Right cardiac atrium (tissue), 5 donors: ENCODE results near the gene OPN3. TPM values are rescaled to one million over a fixed set of nuclear protein-coding genes. Genes with fewer than 3 reads are reported as not detected.

Experiments used
- ATAC-seq, 2 donors: fragments of 200-7000 bp; cut with Tn5 transposase; one replicate each; pipeline versions ENCODE4 v1.8.0 to v1.9.1; 2020; ENCODE audit warnings: moderate library complexity in 2 of 2, mild to moderate bottlenecking in 1 of 2
- DNase-seq, 3 donors: peaks; one replicate each; pipeline ENCODE4 v3.0.0-alpha.2; 2020
- H3K27ac ChIP-seq: one replicate; pipeline ENCODE4 v1.5.1; 2013; ENCODE audit warnings: mild to moderate bottlenecking, low read length, control low read depth, moderate library complexity
- H3K27me3 ChIP-seq: one replicate; pipeline ENCODE4 v1.6.1; 2013; ENCODE audit not compliant: control insufficient read depth, insufficient read depth
- H3K4me1 ChIP-seq: one replicate; pipeline ENCODE4 v1.6.1; 2013; ENCODE audit warnings: low read length; ENCODE audit not compliant: control insufficient read depth, insufficient read depth
- H3K4me3 ChIP-seq: one replicate; pipeline ENCODE4 v1.5.1; 2013; ENCODE audit warnings: low read length, control low read depth
- H3K9me3 ChIP-seq: one replicate; pipeline ENCODE4 v1.6.1; 2013; ENCODE audit warnings: low read length; ENCODE audit not compliant: control insufficient read depth
- WGBS: extraction: QIAGEN DNeasy Blood & Tissue Kit; methylation state at CpG from one replicate; pipeline ENCODE4 v1.1.7; 2013; 5-methylcytosine and 5-hydroxymethylcytosine counted together
- intact Hi-C, 4 donors: fragments of 100-400 bp; cut with DNase I; formaldehyde crosslinking; loops; one replicate each; pipeline versions ENCODE4 v1.11.0 to v1.14.0; 2022 to 2023
- polyA plus RNA-seq: library from polyadenylated mRNA; stranded (reverse); fragments of 200-250 nt; gene quantifications from one replicate; pipeline ENCODE4 v1.2.3, GENCODE V29; 2013
- total RNA-seq, 4 donors: library from RNA; stranded (reverse); fragmentation: NEBNext Ultra II Directional; extraction: Animal tissue kit (Norgen Biotek cat#: 25700); gene quantifications; one replicate each; pipeline ENCODE4 v1.2.1, GENCODE V29; 2021
- donor health status: healthy with polysubstance abuse.
- donor health status: DM: no; HTN: yes; CAD: no.
- donor health status: DM: no; HTN: no; CAD: no.
- donor health status: DM: no; HTN: yes; CAD: no; lungs with severe emphysema.
- donor health status: DM: yes; HTN: yes; CAD: no.

OPN3 gene
- total and polyA plus RNA-seq, 5 donors, result 4.4 to 8.2 (median 7.2) TPM

- Histone ChIP-seq H3K4me3 (no peak overlapping the region), H3K9me3 (no peaks in the 10 kb centered on the region), H3K27me3 (no peaks in the 10 kb centered on the region), H3K27ac (no peak overlapping the region), H3K4me1 (no peaks in the 10 kb centered on the region)
- no peak for ATAC-seq
- intact Hi-C loops, result loop anchor here in 1 of 4 donors (10.0 kb wide), 1 partner anchor 237 kb away; the partner anchor contains the start of gene EXO1
- no peak for DNase-seq
Observed at GRCh38 chr1:241607497-241607896, 32.7 kb downstream of the OPN3 start.

- Histone ChIP-seq H3K4me3 (no peak overlapping the region), H3K27ac (no peak overlapping the region), H3K27me3 (no peaks in the 10 kb centered on the region), H3K9me3 (no peaks in the 10 kb centered on the region), H3K4me1 (no peaks in the 10 kb centered on the region)
- ATAC-seq (no peak), DNase-seq (no peak)
- intact Hi-C loops, result loop anchor here in 1 of 4 donors (10.0 kb wide), 1 partner anchor 238 kb away; the partner anchor contains the start of gene EXO1
- 87% methylated on average over 5 of the region's 5 CpGs for WGBS
Observed at GRCh38 chr1:241606544-241606943, 33.6 kb downstream of the OPN3 start.

DNA sequence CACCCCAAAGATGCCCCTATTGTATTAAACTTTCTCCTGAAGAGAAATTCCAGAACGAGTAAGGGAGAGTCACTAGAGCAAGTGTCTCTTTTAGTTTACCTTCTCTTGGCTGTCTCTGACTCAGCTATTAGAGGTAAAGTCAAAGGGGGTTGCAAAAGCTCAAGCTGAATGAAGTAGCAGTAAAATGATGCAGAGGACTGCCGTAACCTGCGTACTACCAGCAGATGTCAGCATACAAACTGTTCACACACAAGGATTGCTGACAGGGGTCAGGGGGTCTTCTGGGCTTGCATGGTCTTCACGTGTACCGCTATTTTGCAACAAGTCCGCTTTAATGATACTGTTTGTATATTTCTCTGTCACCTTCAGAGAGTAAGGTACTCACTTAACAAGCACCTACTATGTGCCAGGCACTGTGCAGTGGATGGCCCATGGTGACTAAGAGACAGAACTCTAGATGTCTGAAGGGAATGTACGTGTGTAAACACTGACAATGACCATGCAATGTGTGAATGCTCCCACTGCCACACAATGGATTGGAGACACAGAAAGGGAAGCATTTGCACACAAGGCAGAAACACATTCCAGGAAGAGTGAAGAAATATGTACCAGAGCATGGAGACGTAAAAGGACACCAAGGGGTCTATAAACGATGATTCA is 34.9 kb downstream of the OPN3 start:
- WGBS, result 72% methylated on average over 9 of the region's 9 CpGs

GRCh38 chr1:241603731-241604245 is 36.4 kb downstream of the OPN3 start:
- WGBS, result 68% methylated on average over 3 of the region's 3 CpGs
- no peak overlapping the region for H3K27ac ChIP-seq
- no peak for DNase-seq

More for the DNA sequence above, 34.9 kb downstream of the OPN3 start:
- H3K27me3 ChIP-seq, result no peaks in the 10 kb centered on the region
- no peak for ATAC-seq
- H3K27ac ChIP-seq, result no peak overlapping the region
- H3K4me1 ChIP-seq, result no peaks in the 10 kb centered on the region
- no peak overlapping the region for H3K4me3 ChIP-seq
- DNase-seq, result no peak
- intact Hi-C loops, result loop anchor here in 1 of 4 donors (10.0 kb wide), 1 partner anchor 240 kb away; the partner anchor contains the start of gene EXO1
- no peaks in the 10 kb centered on the region for H3K9me3 ChIP-seq

DNA sequence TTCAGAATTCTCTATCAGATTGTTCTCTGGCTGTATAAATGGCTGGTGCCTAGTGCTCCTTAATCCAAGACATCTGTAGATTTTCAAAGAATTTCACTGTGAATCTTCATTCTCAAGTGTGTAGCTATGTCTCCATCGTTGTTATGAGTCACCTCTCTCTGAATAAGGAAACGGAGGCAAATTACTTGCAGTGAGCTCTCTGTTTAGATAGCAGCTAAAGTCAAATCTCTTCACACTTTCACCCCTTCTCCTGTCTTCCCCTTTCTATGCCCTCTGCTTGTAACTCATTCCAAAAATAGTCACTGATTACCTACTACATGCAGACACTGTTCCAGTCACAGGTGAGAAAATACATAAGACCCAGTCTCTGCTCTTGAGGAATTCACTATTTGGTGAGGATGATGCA is 39.7 kb downstream of the OPN3 start:
- Histone ChIP-seq H3K4me3 (no peak overlapping the region), H3K9me3 (no peaks in the 10 kb centered on the region), H3K27ac (no peak overlapping the region), H3K27me3 (no peaks in the 10 kb centered on the region), H3K4me1 (no peaks in the 10 kb centered on the region)
- DNase-seq (no peak), ATAC-seq (no peak)
- intact Hi-C loops, result loop anchor here in 1 of 4 donors (10.0 kb wide), 1 partner anchor 244 kb away; the partner anchor contains the start of gene EXO1
- 41% methylated on average over 2 of the region's 2 CpGs for WGBS

More at GRCh38 chr1:241603731-241604245, 36.4 kb downstream of the OPN3 start:
- intact Hi-C loops, result loop anchor here in 1 of 4 donors (10.0 kb wide), 1 partner anchor 241 kb away; the partner anchor contains the start of gene EXO1
- no peaks in the 10 kb centered on the region for H3K27me3 ChIP-seq
- H3K4me1 ChIP-seq, result no peaks in the 10 kb centered on the region
- no peak overlapping the region for H3K4me3 ChIP-seq
- ATAC-seq, result no peak
- H3K9me3 ChIP-seq, result no peaks in the 10 kb centered on the region

DNA sequence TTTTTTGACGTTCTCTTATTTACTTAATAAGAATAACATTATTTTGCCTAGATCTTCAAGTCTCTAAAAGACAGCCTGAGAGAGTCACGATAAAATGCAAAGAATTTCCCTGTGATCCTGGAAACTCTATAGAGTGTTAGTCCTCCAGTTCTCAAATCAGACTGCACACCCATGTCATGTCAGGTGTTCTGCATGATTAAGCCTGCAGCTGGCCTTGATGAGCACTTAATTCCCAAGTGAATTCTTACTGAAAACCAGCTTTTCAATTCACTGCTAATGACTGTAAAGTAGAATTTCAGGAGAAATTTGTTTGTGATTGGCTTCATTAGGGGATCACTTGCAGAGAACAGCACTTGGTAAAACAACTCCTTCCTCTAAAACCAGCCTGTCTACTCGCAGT is 41.9 kb downstream of the OPN3 start:
- no peak overlapping the region for H3K4me3 ChIP-seq
- H3K9me3 ChIP-seq, result no peaks in the 10 kb centered on the region
- ATAC-seq (no peak), DNase-seq (no peak)
- 86% methylated on average over 3 of the region's 3 CpGs for WGBS
- intact Hi-C loops, result no loop called here
- no peak overlapping the region for H3K27ac ChIP-seq
- H3K4me1 ChIP-seq, result no peaks in the 10 kb centered on the region
- no peaks in the 10 kb centered on the region for H3K27me3 ChIP-seq

- 83% methylated on average over 6 of the region's 6 CpGs for WGBS
- H3K4me1 ChIP-seq, result no peaks in the 10 kb centered on the region
- H3K9me3 ChIP-seq, result no peaks in the 10 kb centered on the region
- DNase-seq (no peak), ATAC-seq (no peak)
- H3K27ac ChIP-seq, result no peak overlapping the region
- no peaks in the 10 kb centered on the region for H3K27me3 ChIP-seq
- intact Hi-C loops, result no loop called here
- no peak overlapping the region for H3K4me3 ChIP-seq
Observed at GRCh38 chr1:241596633-241597032, 43.5 kb downstream of the OPN3 start.

DNA sequence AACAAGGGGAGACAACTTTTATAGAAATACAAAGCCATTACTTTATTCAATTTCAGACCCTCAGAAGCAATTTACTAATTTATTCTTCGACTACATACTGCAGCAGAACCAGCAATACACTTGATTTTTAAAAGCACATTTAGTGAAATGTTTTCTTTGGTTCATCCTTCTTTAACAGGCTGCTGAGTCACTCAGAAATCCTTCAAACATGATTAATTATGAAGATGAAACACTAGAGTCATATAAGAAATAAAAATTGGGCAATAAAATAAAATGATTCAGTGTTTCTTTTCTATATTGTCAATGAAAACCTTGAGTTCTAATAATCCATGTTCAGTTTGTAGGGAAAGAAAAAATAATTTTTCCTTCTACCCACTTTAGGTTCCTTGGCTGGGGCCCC is 47.0 kb downstream of the OPN3 start:
- Histone ChIP-seq H3K4me1 (no peaks in the 10 kb centered on the region), H3K9me3 (no peaks in the 10 kb centered on the region), H3K27ac (no peak overlapping the region), H3K27me3 (no peaks in the 10 kb centered on the region), H3K4me3 (no peak overlapping the region)
- DNase-seq (no peak), ATAC-seq (no peak)
- intact Hi-C loops, result no loop called here
- 95% methylated on average over 1 of the region's 1 CpG for WGBS

GRCh38 chr1:241592273-241592958 is 47.8 kb downstream of the OPN3 start:
- WGBS, result 88% methylated on average over 3 of the region's 3 CpGs
- no peaks in the 10 kb centered on the region for H3K9me3 ChIP-seq
- no peaks in the 10 kb centered on the region for H3K4me1 ChIP-seq
- no peaks in the 10 kb centered on the region for H3K27me3 ChIP-seq
- intact Hi-C loops, result no loop called here
- DNase-seq, result no peak
- no peak overlapping the region for H3K4me3 ChIP-seq
- H3K27ac ChIP-seq, result no peak overlapping the region
- ATAC-seq, result no peak

GRCh38 chr1:241591736-241592135 is 48.4 kb downstream of the OPN3 start:
- Histone ChIP-seq H3K4me1 (no peaks in the 10 kb centered on the region), H3K9me3 (no peaks in the 10 kb centered on the region), H3K27me3 (no peaks in the 10 kb centered on the region), H3K27ac (no peak overlapping the region), H3K4me3 (no peak overlapping the region)
- intact Hi-C loops, result no loop called here
- 76% methylated on average over 5 of the region's 5 CpGs for WGBS
- ATAC-seq (no peak), DNase-seq (no peak)

DNA sequence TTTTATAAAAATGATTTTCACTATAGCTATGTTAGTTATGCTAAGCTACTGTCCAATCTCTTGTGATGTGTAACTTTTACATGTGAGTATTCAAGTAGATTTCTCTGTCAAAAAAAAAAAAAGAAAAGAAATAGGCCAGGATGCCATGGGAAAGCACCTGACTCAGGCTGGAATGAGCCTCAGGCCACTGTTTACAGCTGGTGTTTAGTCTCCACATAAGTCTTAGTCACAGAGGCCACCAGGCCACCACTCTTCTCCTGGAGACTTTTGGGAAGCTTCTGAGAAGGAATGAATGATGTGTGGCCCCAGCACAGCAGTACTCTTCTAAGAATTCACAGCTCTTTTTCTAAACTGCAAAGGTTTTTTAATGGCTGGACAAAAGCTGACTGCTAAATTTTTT is 48.9 kb downstream of the OPN3 start:
- Histone ChIP-seq H3K9me3 (no peaks in the 10 kb centered on the region), H3K4me3 (no peak overlapping the region), H3K4me1 (no peaks in the 10 kb centered on the region), H3K27me3 (no peaks in the 10 kb centered on the region), H3K27ac (no peak overlapping the region)
- ATAC-seq, result no peak
- no peak for DNase-seq
- intact Hi-C loops, result no loop called here
